NCI-H510A treated with DMSO at 0.1 percent for 48 hours (cell line): ENCODE measurements around the gene ENOX2.
"Not testable (repeated sequence)": the region's sequence is repeated elsewhere in the genome, so short reads cannot be mapped to it uniquely, and the experiment has no call there.

Experiments used
- DNase-seq: peaks from one replicate; lab custom pipeline; 2025; lab: John Stamatoyannopoulos, UW

The ENOX2 gene

DNA sequence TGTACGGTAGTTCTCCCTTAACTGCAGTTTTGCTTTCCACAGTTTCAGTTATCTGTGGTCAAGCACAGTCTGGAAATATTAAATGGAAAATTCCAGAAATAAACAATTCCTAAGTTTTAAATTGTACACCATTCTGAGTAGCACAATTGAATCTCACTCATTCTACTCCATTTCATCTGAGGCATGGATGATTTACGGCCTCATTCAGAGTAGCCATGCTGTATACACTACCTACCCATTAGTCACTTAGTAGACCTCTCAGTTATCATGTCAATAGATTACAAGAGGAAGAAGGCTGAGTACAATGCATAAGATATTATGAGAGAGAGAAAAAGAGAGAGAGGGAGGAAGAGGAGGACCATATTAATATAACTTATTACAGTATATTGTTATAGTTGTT lies 77.5 kb downstream of the ENOX2 start:
- no peak for DNase-seq

DNA sequence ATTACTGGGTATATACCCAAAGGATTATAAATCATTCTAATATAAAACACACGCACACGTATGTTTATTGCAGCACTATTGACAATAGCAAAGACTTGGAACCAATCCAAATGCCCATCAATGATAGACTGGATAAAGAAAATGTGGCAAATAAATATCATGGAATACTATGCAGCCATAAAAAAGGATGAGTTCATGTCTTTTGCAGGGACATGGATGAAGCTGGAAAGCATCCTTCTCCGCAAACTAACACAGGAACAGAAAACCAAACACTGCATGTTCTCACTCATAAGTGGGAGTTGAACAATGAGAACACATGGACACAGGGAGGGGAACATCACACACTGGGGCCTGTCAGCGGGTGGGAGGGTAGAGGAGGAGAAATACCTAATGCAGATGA lies 83.6 kb downstream of the ENOX2 start:
- DNase-seq: not testable (repeated sequence)

DNA sequence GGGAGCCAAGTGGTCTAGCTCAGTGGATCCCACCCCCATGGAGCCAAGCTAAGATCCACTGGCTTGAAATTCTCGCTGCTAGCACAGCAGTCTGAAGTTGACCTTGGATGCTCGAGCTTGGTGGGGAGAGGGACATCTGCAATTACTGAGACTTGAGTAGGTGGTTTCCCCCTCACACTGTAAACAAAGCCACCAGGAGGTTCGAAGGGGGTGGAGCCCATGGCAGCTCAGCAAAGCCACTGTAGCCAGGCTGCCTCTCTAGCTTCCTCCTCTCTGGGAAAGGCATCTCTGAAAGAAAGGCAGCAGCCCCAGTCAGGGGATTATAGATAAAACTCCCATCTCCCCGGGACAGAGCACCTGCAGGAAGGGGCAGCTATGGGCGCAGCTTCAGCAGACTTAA lies 89.1 kb downstream of the ENOX2 start:
- not testable (repeated sequence) for DNase-seq

DNA sequence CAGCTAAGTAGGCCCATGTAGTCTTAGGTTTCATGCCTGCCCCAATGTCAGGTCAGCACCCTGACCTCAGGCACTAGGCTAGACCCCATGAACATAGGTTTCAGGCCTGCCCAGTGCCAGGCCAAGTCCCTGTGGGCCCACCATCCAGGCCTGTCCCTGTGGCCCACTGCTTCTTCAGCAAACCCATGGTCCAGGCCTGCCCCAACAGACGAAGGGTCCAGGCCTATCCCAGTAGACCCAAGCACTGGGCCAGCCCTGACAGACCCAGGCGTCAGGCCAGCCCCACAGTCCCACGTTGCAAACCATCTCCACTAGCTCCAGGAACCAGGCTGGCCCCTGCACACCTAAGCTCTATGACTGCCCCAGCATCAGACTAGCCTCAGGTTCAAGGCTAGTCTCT lies 92.4 kb downstream of the ENOX2 start:
- DNase-seq: no peak

DNA sequence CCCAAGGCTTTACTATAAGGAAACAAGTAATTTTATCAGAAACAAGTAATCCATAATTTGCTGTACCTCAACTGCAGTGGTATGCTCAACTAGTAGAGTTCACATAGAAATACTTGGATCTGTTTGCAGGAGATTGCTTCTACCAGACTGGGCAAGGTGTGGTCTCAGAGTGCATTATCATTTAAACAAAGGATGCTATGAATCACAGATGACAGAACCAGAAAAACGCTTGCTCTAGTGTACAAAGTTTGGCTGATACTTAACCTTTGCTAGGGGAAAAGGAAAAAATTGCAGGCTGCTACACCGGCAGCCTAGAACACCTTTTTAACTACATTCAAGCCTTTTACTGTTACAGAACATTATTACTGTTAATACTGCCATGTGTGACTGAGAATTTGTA lies 97.1 kb downstream of the ENOX2 start:
- no peak for DNase-seq

DNA sequence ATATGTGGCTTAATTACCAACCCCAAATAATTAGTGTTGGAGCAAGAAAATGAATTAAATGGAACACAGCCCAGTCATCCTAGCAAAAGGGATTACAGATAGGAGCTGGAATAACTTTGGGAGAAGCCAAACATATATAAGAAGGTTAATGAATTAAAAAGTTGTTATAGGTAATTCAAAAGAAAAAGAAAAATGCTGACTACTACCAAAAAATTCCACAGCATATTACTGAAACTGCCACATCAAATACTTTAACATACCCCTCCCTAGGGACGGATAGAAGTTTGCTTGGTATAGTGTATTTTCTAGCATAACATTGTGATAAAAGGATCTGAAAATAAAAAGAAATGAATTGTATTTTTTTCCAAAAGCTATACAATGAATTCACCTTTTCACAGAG lies 99.5 kb downstream of the ENOX2 start:
- no peak for DNase-seq

DNA sequence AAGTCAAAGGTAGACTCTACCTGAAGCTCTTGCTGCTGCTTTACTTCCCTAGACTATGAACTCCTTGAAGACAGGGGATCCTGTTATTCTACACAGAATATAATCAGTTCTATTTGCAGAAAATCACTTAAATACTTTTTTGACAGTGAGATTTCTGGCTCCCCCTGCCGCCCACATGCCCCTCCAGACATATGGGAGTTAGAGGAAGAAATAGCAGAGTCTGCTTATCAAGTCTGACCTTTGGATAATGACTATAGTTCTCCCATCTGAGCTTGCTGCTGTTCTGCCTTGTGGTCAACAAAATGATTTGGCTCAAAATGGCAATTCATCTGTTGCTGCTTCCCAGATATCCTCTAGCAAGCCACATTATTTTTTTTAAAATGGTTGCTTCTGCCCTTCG lies 101.1 kb downstream of the ENOX2 start:
- no peak for DNase-seq

DNA sequence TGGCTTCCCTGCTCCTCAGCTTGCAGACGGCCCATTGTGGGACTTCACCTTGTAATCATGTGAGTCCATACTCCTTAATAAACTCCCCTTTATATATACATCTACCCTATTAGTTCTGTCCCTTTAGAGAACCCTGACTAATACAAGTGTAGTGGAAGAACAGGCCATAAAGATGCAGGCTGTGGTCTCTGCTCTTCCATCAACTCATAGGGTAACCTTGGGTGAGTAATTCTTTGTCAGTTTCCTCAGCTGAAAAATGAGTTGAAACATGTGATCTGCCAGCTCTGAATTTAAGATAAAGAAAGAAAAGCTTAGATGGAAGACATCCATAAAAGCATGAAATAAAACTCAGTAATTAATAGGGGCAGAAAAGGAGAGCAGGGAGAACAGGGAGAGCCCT lies 103.6 kb downstream of the ENOX2 start:
- no peak for DNase-seq

DNA sequence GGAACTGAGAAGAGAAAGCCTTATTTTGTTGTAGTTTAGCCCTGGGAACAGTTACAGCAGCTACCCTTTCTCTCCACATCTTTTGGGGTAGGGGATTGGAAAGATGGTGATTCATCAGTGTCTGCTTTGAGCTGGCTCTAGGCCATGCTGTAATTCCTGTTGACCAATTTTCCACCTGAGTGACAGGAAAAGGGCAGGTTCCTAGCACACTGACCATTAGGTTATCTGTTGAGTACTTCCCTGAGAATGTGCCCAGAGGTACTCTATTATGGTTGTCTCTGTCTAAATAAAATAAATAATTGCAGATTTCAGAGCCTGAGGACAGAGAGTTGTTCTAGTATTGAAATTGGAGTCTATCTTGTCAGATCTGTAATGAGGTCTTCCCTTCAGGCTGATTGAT lies 109.0 kb downstream of the ENOX2 start:
- DNase-seq: no peak

DNA sequence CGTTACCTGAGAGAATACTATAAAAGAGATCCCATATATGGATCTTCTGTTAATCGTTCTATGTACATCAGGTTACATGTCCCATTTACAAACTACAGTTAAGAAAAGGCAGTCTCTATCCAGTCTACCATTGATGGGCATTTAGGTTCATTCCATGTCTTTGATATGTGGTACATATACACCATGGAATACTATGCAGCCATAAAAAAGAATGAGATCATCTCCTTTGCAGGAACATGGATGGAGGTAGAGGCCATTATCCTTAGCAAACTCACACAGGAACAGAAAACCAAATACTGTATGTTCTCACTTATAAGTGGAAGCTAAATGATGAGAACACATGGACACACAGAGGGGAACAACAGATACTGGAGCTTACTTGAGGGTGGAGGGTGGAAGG lies 111.1 kb downstream of the ENOX2 start:
- DNase-seq: not testable (repeated sequence)

DNA sequence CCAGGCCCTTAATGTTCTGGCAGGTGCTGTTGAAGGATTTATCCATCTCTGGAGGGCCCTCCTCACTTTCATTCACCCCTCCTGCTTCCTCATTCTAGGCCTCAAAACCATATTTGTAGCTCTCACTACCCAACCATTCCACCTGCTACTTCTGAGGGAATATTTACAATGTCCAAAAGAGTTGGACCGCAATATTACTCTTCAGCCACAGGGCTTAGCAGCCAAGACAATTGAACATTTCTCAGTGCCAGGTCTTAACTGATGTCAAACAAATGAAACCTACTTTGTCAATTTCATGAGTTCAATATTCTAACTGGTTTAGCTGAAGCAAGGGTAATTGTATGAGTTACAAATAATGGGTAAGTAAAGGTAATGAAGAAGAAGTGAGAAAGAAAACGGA lies 113.2 kb downstream of the ENOX2 start:
- no peak for DNase-seq

DNA sequence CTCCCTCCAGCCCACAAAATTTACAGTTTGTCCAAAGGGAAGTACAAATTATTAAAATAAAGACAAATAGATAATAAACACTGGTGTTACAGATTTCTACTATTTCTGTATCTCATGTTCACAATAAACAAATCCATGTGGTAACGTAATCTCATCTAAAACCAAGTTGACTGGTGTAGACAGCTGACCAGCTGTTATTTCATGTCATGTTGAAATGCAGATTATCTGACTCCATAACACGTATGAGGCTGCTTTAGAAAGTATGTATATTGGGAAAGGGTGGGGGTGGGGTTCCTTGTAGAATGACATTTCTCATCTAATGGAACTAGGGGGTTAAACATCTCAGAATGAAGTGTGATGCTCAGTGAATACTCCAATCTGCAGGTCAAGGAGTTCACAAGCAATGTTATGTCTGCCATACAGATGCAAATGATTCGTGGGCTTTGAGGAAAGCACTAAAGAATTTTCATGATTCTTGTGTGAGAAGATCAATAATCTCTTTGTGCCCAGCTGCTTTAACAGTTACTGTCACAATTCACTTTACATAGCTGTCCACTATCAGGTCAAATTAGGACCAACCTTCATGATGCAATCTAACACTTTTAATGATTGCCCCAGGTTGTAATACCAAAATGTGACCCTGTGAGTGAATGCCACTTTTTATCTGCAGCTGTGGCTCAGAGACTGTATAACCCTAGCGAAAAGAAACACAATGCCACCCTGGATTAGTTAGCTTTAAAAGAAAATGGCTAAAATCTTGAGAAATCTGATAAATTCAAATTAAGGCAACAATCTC lies 114.0 kb downstream of the ENOX2 start:
- DNase-seq: no peak

DNA sequence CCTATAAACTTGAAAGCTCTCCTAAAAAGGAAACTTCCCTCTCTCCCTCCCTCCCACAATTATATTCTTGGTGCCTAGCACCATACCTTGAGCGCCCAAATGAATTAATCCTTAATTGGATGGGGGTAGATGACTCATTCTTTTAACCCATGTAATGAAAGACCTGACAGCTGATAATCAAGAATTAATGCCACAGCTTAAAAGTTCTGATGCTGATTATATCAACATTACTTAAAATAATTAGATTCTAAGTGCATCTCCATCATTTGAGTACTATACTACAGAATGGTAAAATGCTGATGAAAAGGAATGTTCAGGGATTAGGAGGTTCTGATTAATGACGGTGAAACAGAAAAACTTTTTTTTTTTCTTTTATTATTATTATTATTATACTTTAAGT lies 117.0 kb downstream of the ENOX2 start:
- DNase-seq: no peak

DNA sequence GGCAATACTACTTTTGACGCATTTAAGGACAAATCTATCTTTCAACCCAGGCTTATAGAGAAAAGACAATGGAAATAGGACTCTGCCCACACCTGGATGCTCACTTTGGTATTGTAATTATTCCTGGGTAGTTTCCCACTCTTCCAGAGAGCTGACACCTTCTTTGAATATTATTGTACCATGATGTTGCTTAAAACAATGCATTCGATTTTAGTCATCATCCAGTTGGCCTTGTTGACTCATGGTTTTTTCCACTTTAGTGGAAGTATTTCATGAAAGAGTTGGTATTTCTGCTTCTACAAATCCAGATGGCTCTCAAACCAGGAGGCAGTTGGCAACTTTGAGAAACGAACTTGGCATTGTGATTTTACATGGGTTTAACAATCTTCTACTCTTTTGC lies 124.2 kb downstream of the ENOX2 start:
- no peak for DNase-seq

DNA sequence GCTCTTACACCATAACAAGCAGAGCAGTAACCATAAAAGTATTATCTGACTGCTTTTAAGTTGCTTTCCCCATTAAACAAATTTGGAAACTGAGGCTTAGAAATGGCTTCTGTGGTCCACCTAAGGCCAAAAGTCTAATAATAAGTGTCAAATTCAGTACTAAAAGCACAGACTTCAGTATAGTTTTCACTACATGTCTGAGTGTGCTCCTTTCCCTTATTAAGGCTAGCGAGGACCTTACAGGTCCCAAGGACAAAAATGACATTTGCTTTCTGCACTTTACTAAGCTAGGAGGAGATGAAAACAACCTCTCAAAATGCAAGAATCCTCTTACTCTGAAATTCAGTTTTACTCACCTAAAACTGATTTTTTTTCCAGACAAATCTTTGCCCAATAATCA lies 127.2 kb downstream of the ENOX2 start:
- DNase-seq: no peak

DNA sequence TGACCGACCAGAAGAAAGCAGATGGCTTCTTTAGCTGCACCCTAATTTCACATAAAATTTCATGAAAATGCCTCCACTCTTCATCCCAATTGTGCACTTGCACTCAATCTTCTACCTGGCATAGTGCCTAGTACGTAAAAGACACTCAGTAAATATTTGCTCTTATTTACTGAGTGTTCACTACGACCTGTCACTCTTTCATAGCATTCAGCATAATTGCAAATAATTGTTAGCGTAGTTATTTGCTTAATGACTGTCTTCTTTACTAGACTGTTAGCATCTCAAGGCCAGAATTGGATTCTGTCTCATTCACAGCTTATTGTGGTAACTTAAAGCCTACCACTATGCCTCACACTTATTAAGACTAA lies 130.2 kb downstream of the ENOX2 start:
- peak; percentile 64 for DNase-seq

DNA sequence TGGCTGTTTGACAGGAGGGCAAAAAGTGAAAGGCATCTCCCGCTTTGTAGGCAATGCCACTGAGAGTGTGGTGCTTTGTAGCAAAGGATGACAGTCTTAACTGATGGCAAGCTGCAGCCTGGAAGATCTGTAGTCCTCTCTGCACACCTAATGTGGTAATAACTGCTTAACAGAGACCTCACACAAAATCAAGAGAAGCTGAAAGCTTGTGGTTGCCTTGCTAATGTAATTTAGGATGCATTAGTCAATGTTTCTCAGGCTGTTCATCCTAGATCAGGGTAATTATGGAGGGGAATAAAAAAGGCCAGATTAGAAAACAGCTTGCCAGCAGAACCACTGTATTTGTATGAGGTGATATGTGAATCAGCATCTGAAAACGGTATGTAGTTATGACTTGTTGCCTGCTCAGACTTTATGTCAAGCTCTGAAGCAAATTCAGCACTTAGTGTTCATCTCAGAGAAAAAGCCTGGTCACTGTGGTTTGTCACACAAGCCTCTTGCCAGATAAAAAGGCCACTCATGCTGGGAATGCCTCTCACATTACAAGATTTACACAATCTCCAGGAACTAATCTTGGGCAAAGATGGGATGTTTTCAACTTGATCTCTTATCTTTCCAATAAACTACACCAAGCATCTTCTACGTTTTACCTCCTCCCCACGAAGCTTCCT lies 130.8 kb downstream of the ENOX2 start:
- DNase-seq: peak; percentile 64

DNA sequence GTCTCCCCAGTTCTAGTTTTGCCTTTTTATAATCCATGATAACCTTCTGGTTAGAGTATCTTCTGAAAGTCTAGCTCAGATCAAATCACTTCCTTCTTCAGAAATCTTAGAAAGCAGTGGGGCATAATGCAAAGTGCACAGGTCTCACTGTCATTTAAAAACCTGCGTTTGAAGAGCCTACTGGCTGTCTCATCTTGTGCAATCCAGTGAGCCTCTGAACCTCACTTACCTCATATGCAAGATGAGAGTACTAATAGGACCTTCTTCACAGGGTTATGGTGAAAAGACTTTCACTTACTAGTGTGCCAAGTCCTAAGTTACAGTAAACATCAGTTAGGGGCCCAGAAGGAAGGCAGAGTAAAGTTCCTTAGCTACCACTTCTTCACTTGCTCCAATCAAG lies 131.4 kb downstream of the ENOX2 start:
- no peak for DNase-seq

DNA sequence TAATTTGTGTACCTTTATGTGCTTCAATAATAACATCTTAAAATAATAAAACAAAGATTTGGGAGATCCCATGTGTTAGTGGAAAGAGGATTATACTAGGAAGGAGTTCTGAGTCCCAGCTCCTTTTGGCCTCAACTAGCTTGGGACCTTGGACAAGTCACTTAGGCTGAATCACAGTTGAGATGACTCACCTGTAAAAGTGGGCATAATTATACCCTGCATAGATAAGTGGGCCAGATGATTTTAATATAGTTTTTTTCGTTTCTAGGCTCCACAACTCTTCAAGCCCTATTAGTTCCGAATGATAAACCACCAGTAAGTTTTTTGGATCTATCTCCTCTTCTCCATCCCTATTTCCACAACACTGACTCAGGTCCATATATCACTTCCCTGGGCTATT lies 131.8 kb downstream of the ENOX2 start:
- DNase-seq: no peak

DNA sequence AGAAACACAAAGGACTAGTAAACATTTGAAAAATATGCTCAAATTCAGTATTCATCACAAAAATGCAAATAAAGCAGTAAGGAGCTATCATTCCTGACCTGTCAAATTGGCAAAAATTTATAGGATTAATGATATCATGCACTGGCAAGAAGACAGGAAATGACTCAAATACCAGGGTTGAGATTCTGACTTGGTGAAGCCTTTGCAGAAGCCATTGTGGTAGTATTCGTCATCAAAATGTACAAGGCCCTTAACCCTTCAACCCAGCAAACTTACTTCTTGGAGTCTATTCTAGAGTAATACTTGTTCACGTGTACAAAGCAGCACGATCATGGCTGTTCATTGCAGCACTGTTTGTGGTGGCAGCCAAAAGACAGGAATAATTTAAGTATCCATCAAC lies 132.4 kb downstream of the ENOX2 start:
- DNase-seq: no peak

DNA sequence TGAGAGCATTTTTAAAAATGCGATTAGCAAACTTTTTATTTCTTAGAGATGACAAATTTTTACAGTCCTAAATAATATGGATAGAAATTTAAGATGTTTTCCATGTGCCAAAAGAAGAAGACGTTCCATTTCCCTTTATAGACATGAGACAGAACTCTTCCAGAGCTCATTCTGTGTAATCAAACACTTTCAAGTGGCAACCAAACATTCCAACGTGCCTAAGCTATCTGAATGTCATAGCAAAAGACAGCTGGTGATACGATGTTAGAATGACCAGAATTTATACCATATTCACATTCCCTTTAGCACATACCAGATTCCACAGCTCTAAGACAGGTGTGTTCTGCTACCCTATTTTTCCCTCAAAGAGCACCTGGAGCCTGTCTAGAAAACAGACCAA lies 133.2 kb downstream of the ENOX2 start:
- DNase-seq: no peak

DNA sequence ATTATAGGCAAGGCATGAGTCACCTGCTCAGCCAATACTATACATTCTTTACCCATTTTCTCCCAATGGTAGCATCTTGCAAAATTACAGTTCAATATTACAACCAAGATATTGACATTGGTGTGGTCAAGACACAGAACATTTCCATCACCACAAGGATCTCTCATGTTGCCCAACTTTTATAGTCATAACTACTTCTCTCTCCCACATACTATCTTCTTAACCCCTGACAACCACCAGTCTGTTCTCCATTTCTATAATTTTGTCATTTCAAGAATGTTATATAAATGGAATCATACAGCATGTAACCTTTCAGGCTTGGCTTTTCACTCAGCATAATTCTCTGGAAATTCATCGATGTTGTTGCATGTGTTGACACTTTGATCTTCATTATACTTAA lies 144.9 kb downstream of the ENOX2 start:
- no peak for DNase-seq

DNA sequence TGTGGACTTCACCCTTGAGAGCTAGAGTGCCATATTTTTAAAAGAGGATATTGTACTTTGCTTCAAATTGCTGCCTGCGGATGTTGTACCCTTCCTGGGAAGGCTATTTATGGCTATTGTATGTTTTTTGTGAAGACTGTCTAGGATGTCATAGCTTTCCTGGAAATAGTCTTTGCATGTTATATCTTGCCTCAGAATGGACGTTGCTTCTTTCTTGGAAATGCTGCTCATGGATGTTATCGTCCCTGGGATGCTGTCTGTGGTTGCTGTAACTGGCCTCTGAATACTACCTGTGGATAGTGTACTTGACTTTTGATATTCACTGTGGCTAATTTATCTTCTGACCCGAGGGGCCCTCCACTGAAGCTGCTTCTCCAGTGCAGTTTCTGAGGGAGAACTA lies 146.8 kb downstream of the ENOX2 start:
- DNase-seq: no peak

DNA sequence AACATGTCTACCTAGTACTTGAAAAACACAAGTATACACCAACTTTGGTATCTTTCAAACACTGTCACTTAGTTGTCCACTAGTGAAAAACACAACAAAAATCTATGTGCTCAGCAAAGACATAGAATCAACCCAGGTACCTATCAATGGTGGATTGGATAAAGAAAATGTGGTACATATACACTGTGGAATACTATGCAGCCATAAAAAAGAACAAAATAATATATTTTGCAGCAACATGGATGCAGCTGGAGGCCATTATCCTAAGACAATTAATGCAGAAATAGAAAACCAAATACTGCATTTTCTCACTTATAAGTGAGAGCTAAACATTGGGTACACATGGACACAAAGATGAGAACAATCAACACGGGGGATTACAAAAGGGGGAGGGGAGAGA lies 148.7 kb downstream of the ENOX2 start:
- no peak for DNase-seq
